Spleen (tissue), 11 donors: ENCODE results near the gene NRCAM. TPM values are rescaled to one million over a fixed set of nuclear protein-coding genes. Genes with fewer than 3 reads are reported as not detected.

Experiments used
- DNase-seq: peaks from one replicate; pipeline ENCODE4 v3.0.0-alpha.2; 2020
- H3K27ac ChIP-seq, 8 donors: fragments of 200-600 bp; sonication (generic) in 7 of 8; 1 replicate in 4 of 8; 2 replicates in 4 of 8; pipeline versions ENCODE4 v1.5.0 to v1.8.0; 2016 to 2021; ENCODE audit warnings: inconsistent platforms in 4 of 8, mild to moderate bottlenecking in 4 of 8, moderate library complexity in 1 of 8
- H3K27me3 ChIP-seq, 7 donors: fragments of 200-600 bp; sonication (generic) in 6 of 7; replicated peaks in 1 of 7; 1 replicate in 4 of 7; 2 replicates in 3 of 7; pipeline versions ENCODE4 v1.5.0 to v1.8.0; 2016 to 2021; ENCODE audit warnings: inconsistent platforms in 3 of 7, mild to moderate bottlenecking in 1 of 7
- H3K36me3 ChIP-seq, 6 donors: fragments of 200-600 bp; sonication (generic) in 5 of 6; 1 replicate in 4 of 6; 2 replicates in 2 of 6; pipeline versions ENCODE4 v1.5.0 to v1.8.0; 2016 to 2021; ENCODE audit warnings: inconsistent platforms in 2 of 6
- H3K4me1 ChIP-seq, 6 donors: fragments of 200-600 bp; sonication (generic) in 5 of 6; 1 replicate in 3 of 6; 2 replicates in 3 of 6; pipeline versions ENCODE4 v1.5.0 to v1.8.0; 2016 to 2021; ENCODE audit warnings: inconsistent platforms in 3 of 6
- H3K4me3 ChIP-seq, 8 donors: fragments of 200-600 bp; sonication (generic) in 7 of 8; 1 replicate in 4 of 8; 2 replicates in 4 of 8; pipeline versions ENCODE4 v1.5.0 to v1.8.0; 2016 to 2021; ENCODE audit warnings: inconsistent platforms in 4 of 8, mild to moderate bottlenecking in 4 of 8, moderate library complexity in 2 of 8
- H3K9me3 ChIP-seq, 8 donors: fragments of 200-600 bp; sonication (generic) in 7 of 8; 1 replicate in 4 of 8; 2 replicates in 4 of 8; pipeline versions ENCODE4 v1.5.0 to v1.8.0; 2016 to 2021; ENCODE audit warnings: inconsistent platforms in 4 of 8
- POLR2A ChIP-seq, 3 donors: fragments of 450-650 bp; IDR thresholded peaks; one replicate each; pipeline ENCODE4 v1.5.1; 2017; ENCODE audit warnings: antibody characterized with exemption in 3 of 3, mild to moderate bottlenecking in 1 of 3
- POLR2AphosphoS5 ChIP-seq, 3 donors: sonication (generic); formaldehyde crosslinking; IDR thresholded peaks; one replicate each; pipeline ENCODE4 v1.5.1; 2017; ENCODE audit warnings: antibody characterized with exemption in 3 of 3
- WGBS, 5 donors: extraction: QIAGEN DNeasy Blood & Tissue Kit in 3 of 5; methylation state at CpG; one replicate each; pipeline versions ENCODE4 v1.1.5 to v1.1.7; 2013 to 2018; 5-methylcytosine and 5-hydroxymethylcytosine counted together
- intact Hi-C: fragments of 100-400 bp; cut with DNase I; formaldehyde crosslinking; loops from one replicate; pipeline ENCODE4 v1.15.0; 2023; ENCODE audit warnings: low total_unique reads
- polyA plus RNA-seq, 3 donors: library from polyadenylated mRNA; stranded (reverse); fragments of 200-250 nt; gene quantifications; one replicate each; pipeline ENCODE4 v1.2.1, GENCODE V29; 2013
- total RNA-seq, 7 donors: library from RNA; depleted of rRNA in 3 of 7; stranded (reverse); fragments of >200 nt in 3 of 7; fragmentation: NEBNext Ultra II Directional in 4 of 7; extraction: Animal tissue kit (Norgen Biotek cat#: 25700) in 4 of 7; gene quantifications; one replicate each; pipeline versions ENCODE4 v1.1.0 to v1.2.1, GENCODE V29; 2016 to 2021
- TF ChIP-seq, protein P1 (sequence below), 11 experiments: fragments of 200-600 bp in 7 of 11; fragments of 450-650 bp in 4 of 11; sonication (generic) in 4 of 11; IDR thresholded peaks in 8 of 11; conservative IDR thresholded peaks in 3 of 11; 1 replicate in 7 of 11; 2 replicates in 4 of 11; pipeline versions ENCODE4 v1.4.0 to v1.8.0; 2016 to 2021; ENCODE audit warnings: antibody characterized with exemption in 11 of 11, inconsistent platforms in 4 of 11, mild to moderate bottlenecking in 1 of 11
- donor health status: healthy with polysubstance abuse.
- donor health status: DM: no; HTN: no; CAD: no; lungs with moderate emphysema.
- donor health status: DM: no; HTN: no; CAD: no.
- donor health status: Bipolar disorder and iron deficiency.
- donor health status: healthy.
- donor health status: DM: no; HTN: no; CAD: no.
- donor health status: DM: yes; HTN: yes; CAD: no.

Gene NRCAM
- total and polyA plus RNA-seq, 10 donors = 4.1 to 88.5 (median 15.0) TPM

DNA sequence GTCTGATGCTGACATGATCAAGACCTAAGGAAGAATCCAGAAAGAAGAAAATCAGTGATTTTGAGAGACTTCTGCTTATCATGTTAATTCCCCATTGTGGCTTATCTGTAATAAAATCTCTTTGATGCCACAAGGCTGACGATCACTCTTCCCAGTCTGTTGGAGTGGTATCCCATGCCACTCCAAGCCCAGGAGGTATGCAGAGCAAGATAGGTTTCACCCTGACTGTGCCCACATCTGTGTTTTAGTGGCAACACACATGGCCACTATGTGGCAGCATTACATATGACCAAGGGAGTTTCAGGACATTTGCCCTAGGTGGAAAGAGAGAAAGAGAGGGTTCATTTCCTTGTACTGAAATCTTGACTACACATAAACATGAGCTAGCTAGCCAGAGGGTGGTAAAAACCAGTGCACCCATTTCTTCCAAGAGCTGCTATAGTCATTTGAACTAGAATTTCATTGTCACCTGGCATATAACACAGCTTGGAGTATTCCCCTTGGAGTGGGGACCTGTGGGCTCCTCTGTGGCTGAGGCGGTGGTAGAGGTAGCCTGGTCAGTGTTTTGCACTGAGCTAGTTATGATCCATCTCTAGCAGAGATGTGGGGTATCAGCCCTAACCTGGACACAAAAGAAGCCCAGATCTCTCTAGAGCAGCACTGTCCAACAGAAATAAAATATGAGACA is 346.9 kb downstream of the NRCAM start:
- Histone ChIP-seq H3K36me3 (no peaks in the 10 kb centered on the region), H3K9me3 (no peaks in the 10 kb centered on the region), H3K4me1 (peaks cover 0 to 3% (median 0%) of the 10 kb centered on the region in 6 donors), H3K27ac (no peak overlapping the region), H3K27me3 (no peaks in the 10 kb centered on the region), H3K4me3 (no peak overlapping the region)
- no peak for TF ChIP-seq POLR2AphosphoS5 (IDR thresholded peaks at IDR 0.05)
- TF ChIP-seq, protein P1, sequence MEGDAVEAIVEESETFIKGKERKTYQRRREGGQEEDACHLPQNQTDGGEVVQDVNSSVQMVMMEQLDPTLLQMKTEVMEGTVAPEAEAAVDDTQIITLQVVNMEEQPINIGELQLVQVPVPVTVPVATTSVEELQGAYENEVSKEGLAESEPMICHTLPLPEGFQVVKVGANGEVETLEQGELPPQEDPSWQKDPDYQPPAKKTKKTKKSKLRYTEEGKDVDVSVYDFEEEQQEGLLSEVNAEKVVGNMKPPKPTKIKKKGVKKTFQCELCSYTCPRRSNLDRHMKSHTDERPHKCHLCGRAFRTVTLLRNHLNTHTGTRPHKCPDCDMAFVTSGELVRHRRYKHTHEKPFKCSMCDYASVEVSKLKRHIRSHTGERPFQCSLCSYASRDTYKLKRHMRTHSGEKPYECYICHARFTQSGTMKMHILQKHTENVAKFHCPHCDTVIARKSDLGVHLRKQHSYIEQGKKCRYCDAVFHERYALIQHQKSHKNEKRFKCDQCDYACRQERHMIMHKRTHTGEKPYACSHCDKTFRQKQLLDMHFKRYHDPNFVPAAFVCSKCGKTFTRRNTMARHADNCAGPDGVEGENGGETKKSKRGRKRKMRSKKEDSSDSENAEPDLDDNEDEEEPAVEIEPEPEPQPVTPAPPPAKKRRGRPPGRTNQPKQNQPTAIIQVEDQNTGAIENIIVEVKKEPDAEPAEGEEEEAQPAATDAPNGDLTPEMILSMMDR (IDR thresholded peaks at IDR 0.05 in 8 of 11, conservative IDR thresholded peaks at IDR 0.05 in 3 of 11) = peak in 9 of 11 experiments; percentile 12 to 46 (median 30)
- intact Hi-C loops = no loop called here
- WGBS, 5 donors = 54 to 66% (median 56%) methylated on average over 2 of the region's 2 CpGs
- no peak for DNase-seq

DNA sequence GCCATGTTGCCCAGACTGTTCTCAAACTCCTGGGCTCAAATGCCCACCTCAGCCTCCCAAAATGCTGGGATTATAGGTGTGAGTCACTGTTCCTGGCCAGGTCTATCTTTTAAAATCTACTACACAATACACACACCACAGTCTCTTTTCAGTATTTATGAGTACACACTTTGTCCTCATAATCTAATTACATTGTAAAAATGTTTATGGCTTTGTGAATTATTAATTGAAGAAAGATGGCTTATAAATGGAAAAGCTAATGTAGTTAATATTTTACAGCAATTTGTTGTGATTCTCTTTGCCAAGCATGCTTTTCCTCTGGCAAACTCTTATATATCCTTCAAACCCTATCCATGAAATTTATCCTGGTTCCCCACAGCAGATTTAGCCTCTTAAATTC is 348.1 kb downstream of the NRCAM start:
- no peaks in the 10 kb centered on the region for H3K9me3 ChIP-seq
- H3K4me1 ChIP-seq = no peaks in the 10 kb centered on the region
- H3K36me3 ChIP-seq = no peaks in the 10 kb centered on the region
- intact Hi-C loops = no loop called here
- no peak for DNase-seq
- TF ChIP-seq POLR2AphosphoS5 (IDR thresholded peaks at IDR 0.05) = no peak
- no peak for TF ChIP-seq POLR2A (IDR thresholded peaks at IDR 0.05)
- TF ChIP-seq, protein P1 (IDR thresholded peaks at IDR 0.05 in 8 of 11, conservative IDR thresholded peaks at IDR 0.05 in 3 of 11) = no peak
- no peak overlapping the region for H3K4me3 ChIP-seq
- no peaks in the 10 kb centered on the region for H3K27me3 ChIP-seq
- H3K27ac ChIP-seq = no peak overlapping the region

DNA sequence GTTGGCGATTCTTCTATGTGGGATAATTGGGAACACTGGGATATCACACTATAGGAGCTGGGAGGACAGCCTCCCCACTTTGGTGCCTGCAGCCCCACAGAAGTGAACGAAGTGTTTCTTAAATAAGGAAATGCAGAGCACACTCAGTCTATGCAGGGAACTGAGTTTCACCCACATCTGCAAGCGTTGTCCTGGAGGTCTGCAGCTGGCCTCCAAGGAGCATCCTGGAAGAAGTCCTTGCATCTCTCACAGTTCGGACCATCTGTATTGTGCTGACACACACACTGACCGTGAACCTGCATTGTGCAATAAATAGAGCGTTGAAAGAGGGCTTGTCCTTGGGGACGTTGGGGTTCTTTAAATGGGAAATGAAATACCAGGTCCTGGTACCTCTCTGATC is 351.9 kb downstream of the NRCAM start:
- 52 to 78% (median 71%) methylated on average over 7 of the region's 7 CpGs for WGBS, 5 donors

DNA sequence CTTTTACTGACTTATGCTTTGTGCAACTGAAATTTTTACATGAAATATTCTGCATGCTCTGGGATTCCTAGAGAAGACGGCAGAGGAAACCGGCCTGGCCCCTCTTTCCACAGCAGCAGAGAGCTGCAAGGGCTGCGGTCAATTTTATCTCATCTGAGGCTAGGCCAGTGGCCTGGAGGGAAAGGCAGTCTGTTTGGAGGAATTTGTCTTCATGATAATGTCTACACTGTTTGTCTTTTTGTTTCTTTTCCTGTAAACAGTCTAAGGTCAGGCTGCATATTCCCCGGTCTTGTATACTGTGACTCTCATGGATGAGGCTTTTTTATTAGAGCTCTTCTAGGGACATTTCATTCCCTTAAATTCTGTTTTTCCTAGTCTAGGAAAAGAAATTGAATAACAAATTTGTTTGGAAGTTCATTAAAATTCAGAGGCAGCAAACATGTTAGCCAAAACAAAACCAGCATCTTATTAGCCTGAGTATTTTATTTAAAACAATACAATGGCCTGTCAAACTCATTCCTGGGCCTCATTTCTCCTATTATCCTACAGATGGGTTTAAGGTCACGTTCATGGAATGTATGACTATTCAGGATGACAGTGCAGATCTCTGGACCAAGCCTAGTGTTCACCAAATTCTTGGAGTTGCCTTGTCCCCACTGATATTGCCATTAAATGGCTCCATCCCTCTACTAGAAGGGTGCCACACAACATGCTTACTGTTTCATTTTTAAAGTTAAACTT is 352.5 kb downstream of the NRCAM start:
- Histone ChIP-seq H3K27ac (no peak overlapping the region), H3K4me1 (no peaks in the 10 kb centered on the region), H3K36me3 (no peaks in the 10 kb centered on the region), H3K27me3 (no peaks in the 10 kb centered on the region), H3K9me3 (no peaks in the 10 kb centered on the region), H3K4me3 (no peak overlapping the region)
- intact Hi-C loops = no loop called here
- no peak for DNase-seq
- TF ChIP-seq POLR2A (IDR thresholded peaks at IDR 0.05) = no peak
- no peak for TF ChIP-seq POLR2AphosphoS5 (IDR thresholded peaks at IDR 0.05)
- TF ChIP-seq, protein P1 (IDR thresholded peaks at IDR 0.05 in 8 of 11, conservative IDR thresholded peaks at IDR 0.05 in 3 of 11) = no peak
- WGBS, 5 donors = 85 to 91% (median 88%) methylated on average over 5 of the region's 5 CpGs

More for the DNA sequence above, 351.9 kb downstream of the NRCAM start:
- H3K27ac ChIP-seq = no peak overlapping the region
- TF ChIP-seq, protein P1 (IDR thresholded peaks at IDR 0.05 in 8 of 11, conservative IDR thresholded peaks at IDR 0.05 in 3 of 11) = no peak
- no peak for TF ChIP-seq POLR2A (IDR thresholded peaks at IDR 0.05)
- no peak for TF ChIP-seq POLR2AphosphoS5 (IDR thresholded peaks at IDR 0.05)
- no peaks in the 10 kb centered on the region for H3K27me3 ChIP-seq
- no peaks in the 10 kb centered on the region for H3K9me3 ChIP-seq
- no peak for DNase-seq
- H3K4me3 ChIP-seq = no peak overlapping the region
- H3K4me1 ChIP-seq = no peaks in the 10 kb centered on the region
- intact Hi-C loops = no loop called here
- H3K36me3 ChIP-seq = no peaks in the 10 kb centered on the region
